OCI-LY1 (cell line): ENCODE data around the gene CDKN2B.

ENCODE experiments used
- CTCF ChIP-seq: fragments of 200-600 bp; sonication (generic), shearing (Covaris generic); IDR thresholded peaks from 2 replicates; pipeline ENCODE4 v1.5.1; 2017; ENCODE audit warnings: mild to moderate bottlenecking, antibody characterized with exemption, low read length, moderate library complexity, mixed read lengths
- EZH2 ChIP-seq: fragments of 200-600 bp; sonication (generic), shearing (Covaris generic); IDR thresholded peaks from 2 replicates; pipeline ENCODE4 v1.8.0; 2017; ENCODE audit warnings: borderline replicate concordance, mixed run types, mild to moderate bottlenecking, antibody characterized with exemption, low read length, moderate library complexity, mixed read lengths

- TF ChIP-seq CTCF (no peak), EZH2 (no peak)
These were observed 41.9 kb downstream of the CDKN2B start for GRCh38 chr9:21967169-21967568.
